Mammary epithelial cell (primary cell): ENCODE results near the gene SLC8A1.

Source experiments
- EZH2 ChIP-seq: IDR thresholded peaks from 2 replicates; pipeline ENCODE4 v1.6.1; 2012; ENCODE audit warnings: low read length, inconsistent platforms, borderline replicate concordance
- TF ChIP-seq, protein P1 (sequence below), 2 donors: IDR thresholded peaks in 1 of 2; conservative IDR thresholded peaks in 1 of 2; 2 replicates each; pipeline ENCODE4 v1.5.1; 2011 to 2012; ENCODE audit warnings: inconsistent platforms in 2 of 2, low read length in 2 of 2, mild to moderate bottlenecking in 2 of 2, control low read depth in 1 of 2, low read depth in 1 of 2; ENCODE audit not compliant: insufficient read depth in 1 of 2; ENCODE audit errors: extremely low read depth in 1 of 2

DNA sequence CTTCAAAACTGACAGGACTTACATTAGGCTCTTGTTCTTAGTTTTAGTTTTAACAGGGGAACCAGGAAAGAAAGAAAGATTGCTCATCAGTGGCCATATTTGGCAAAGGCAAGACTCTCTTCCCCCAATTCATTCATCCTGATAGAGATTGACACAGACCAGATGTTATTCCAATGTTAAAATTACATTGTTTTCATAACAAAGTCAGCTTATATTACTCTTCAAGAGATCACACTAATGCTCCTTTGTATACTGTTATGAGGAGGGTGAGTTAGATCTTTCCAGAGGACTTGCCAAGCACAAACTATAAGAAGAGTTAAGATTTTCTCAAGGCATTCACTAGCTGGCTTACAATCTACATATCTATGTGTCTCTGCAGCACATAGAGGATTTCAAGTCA, 252.1 kb downstream of the SLC8A1 start:
- TF ChIP-seq EZH2 = no peak
- TF ChIP-seq, protein P1, sequence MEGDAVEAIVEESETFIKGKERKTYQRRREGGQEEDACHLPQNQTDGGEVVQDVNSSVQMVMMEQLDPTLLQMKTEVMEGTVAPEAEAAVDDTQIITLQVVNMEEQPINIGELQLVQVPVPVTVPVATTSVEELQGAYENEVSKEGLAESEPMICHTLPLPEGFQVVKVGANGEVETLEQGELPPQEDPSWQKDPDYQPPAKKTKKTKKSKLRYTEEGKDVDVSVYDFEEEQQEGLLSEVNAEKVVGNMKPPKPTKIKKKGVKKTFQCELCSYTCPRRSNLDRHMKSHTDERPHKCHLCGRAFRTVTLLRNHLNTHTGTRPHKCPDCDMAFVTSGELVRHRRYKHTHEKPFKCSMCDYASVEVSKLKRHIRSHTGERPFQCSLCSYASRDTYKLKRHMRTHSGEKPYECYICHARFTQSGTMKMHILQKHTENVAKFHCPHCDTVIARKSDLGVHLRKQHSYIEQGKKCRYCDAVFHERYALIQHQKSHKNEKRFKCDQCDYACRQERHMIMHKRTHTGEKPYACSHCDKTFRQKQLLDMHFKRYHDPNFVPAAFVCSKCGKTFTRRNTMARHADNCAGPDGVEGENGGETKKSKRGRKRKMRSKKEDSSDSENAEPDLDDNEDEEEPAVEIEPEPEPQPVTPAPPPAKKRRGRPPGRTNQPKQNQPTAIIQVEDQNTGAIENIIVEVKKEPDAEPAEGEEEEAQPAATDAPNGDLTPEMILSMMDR (conservative IDR thresholded peaks at IDR 0.05 in 1 of 2, IDR thresholded peaks at IDR 0.05 in 1 of 2; ENCODE audit: extremely low read depth in 1 of 2, insufficient read depth in 1 of 2, low read depth in 1 of 2, low read length in 2 of 2) = no peak
